ENCODE measurements around the gene RPL28.

RPL28 gene

DNA sequence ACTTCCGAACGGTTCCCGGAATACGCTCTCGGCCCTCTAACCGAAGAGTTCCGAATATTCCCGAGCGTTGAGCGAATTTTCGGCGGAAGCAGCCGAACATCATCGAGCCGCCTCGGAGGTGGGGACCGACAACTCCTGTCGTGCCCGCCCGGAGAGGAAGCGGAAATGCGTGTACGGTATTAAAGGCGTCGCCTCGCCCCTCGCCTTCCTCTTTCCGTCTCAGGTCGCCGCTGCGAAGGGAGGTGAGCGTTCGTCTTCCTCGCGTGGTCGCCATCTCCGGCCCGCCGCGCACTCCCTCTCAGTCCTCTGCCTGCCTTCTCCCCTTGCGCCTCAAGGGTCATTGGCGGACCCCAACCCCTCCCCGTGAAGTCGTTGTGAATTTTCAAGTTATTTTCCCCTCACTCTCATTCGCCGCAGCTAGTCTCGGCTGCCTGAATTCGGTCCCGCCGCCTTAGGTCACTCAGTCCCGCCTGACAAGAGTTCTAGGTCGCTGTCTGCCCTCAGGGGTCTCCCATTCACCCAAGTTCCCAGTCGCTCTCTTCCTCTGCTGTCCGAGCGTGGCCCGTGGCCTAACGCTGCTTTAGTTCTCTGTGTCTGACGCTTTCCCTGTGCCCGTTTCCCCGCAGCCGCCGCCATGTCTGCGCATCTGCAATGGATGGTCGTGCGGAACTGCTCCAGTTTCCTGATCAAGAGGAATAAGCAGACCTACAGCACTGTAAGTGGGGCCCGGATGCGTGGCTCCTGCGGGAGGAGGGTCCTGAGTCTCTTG, at the start of gene RPL28:
Gene RPL28, plus strand, starts transcription at position 209 of the 769 bp plus-strand sequence. Its CDS starts 426 bp downstream, at position 635.
- peak; percentile 99 for DNase-seq (ENCODE audit: low spot score)

DNA sequence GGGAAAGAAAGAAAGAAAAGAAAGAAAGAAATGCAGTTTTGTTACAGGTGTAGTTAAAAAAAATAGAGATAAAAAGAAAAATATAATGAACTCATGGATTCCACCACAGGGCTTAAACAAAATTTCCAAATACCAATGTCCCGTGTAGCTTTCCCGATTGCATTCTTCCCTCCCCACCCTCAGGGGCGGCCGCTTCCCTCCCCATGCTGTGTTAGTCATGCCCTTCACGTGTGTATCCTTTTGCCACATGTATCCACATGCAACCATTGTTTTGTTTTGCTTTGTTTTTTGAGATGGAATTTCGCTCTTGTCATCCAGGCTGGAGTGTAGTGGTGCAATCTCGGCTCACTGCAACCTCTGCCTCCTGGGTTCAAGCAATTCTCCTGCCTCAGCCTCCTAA, 49.6 kb upstream of the RPL28 start:
- no peak for DNase-seq (ENCODE audit: low spot score)

DNA sequence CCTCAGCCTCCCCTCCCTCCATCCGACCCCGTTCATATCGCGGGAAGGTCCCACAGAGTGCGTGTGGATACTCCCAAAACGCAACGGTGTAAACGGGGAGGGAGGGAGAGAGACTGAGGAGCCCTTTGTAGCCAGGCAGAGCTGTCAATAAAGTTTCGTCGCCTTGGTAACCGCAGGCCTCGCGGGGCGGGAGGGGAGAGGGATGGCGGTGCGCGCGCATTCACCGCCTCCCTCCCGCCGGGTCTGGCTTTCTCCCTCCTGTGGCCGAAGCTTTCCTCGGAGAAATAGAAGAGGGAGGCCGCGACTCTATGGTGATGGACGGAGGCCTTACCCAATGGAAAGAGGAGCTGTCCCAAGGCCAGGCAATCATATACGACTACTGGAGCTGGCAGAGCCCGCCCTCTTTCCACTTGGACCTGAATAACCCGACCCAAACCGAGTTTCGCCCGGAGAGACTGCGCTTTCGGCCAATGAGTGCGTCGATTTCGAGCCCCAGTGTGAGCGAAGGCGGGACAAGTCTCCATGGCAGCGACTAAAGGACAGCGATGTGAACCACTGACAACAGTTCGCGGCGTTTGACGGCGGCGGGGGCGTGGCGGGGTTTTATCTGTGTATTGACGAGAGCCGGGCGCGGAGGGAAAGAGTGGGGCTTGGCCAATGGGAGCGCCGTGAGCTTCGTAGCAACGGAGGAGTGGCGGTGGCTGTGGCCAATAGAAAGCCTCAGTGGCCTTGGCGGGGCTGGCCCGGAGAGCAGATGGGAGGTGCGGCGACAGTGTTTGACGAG, 46.4 kb upstream of the RPL28 start, which contains the start of gene KMT5C:
Gene KMT5C, plus strand, starts transcription at position 772 of the 784 bp plus-strand sequence. CDS start 2,061 bp downstream, outside the sequence.
- DNase-seq (ENCODE audit: low spot score), result peak; percentile 100

DNA sequence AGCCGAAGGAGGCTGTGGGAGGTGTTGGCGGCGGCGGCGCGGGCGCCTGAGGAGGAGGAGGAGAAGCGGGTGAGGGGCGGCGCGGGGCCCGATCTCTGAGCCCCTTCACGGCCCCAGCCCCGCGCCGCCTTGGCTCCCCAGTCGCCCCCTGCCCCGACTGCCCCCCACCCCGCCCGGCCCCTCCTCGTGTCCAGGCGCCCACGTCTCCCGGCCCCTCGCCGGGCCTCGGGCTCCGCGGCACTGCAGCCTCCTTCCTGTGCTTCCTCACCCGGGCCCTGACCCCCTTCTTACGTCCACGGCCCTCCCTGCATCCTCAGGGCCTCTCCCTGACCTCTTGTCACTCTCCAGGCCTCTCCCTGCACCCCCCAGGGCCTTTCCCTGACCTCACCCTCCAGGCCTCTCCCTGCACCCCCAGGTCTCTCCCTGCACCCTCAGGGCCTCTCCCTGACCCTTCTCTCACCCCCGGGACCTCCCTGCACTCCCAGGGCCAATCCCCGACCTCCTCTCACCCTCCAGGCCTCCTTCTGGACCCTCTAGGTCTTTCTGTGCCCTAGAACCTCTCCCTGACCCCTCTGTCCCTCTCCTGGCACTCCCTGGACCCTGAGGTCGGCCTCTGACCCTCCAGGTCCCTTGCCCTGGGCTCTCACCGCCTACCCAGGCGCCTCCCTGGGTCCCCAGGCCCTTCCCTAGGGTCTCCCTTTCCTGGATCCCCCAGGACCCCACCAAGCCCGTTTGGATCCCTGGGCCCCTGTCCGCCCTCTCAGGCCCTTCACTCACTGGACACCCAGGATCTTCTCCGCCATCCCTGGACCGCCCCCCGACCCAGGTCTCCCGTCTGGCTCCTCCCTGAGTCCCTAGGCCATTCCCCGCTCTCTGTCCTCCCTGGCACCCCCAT, 45.6 kb upstream of the RPL28 start:
- DNase-seq (ENCODE audit: low spot score), result peak; percentile 15

DNA sequence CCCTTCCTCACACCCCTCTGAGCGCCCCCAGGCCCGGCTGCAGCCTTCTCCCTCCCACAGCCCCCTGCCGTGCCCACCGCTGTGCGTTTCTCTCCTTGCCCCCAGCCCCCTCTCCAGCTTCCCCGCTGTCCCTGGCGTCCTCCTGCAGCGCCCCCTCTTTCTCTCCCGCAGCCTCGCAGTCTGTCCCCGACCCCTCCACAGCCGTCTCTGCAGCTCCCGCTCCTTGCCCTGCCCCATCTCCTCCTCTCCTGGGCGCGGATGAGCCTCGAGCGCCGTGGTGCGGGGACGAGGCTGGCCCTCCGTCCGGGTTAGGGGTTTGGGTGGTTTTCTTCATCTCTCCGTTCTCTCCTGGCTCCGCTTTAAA, 45.0 kb upstream of the RPL28 start:
- peak; percentile 21 for DNase-seq (ENCODE audit: low spot score)

DNA sequence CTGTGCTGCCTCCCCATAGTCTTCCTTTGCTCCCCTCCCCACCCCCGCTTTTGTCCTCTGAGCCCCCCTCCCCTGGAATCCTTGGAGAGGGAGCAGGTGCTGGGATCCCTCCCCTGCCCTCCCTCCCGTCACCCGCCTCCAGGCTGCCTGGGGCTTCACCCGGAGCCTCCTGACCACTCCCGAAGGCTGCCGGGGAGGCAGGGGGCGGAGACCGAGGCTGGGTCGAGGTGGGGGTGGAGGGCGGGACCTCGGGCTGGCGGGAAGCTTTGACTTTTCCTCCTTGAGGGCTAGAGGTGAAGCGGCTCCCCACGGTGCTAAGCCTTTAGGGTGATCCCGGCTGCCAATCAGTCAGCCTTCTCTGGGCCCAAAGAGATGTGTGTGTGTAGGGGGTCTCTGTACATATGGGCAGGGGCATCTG, 44.6 kb upstream of the RPL28 start:
- DNase-seq (ENCODE audit: low spot score), result peak; percentile 71

DNA sequence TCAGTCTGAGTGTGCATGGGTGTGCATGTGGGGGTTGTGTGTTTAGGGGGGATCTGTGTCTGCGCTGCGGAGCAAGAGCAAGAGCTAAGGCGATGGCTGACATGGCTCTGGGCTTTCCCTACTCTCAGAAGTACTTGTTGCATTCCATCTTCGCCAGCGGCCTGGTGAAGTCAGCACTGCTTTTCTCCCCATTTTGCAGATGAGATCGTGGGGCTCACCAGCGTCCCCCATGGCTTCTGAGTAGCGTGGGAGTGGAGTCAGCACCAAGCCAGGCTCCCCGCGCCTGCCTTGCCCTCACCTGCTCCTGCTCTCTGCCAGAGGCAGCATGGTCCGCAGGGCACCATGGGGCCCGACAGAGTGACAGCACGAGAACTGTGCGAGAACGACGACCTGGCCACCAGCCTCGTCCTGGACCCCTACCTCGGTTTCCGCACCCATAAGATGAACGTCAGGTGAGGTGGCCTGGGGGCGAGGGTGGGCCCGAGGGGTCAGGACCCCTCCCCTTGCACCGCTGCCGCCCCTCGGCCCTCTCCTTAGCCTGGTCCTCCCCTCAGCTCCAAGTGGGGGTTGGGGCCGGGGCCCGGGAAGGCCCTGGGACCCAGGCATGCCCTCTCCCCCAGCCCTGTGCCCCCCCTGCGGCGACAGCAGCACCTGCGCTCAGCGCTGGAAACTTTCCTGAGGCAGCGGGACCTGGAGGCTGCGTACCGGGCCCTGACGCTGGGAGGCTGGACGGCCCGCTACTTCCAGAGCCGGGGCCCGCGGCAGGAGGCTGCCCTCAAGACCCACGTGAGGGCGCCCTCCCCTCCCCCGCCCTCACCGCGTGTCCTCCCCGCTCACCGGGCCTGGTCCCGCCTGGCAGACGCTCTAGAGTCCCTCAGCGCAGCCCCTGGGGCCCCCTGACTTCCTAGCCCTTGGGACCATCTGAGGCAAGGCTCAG, 43.9 kb upstream of the RPL28 start:
- DNase-seq (ENCODE audit: low spot score), result no peak

DNA sequence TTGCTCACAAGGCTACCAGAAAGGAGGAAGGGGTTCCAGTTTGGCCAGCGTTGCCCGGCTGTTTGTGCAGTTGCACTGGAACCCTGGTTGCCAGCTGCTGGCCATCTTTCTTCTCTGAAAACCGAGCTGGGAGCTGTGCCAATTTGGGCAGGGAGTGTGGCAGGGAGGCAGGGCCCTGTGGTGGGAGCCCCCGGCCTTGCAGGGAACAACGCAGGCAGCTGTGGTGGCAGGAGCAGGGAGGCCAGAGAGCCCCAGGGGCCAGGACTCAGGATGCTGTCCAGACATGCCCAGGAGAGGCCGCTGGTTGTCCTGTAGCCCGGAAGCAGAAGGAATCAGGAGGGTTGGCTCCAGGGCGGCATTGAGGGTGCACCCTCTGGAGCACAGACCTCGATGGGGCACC, 41.3 kb upstream of the RPL28 start:
- DNase-seq (ENCODE audit: low spot score), result peak; percentile 26

DNA sequence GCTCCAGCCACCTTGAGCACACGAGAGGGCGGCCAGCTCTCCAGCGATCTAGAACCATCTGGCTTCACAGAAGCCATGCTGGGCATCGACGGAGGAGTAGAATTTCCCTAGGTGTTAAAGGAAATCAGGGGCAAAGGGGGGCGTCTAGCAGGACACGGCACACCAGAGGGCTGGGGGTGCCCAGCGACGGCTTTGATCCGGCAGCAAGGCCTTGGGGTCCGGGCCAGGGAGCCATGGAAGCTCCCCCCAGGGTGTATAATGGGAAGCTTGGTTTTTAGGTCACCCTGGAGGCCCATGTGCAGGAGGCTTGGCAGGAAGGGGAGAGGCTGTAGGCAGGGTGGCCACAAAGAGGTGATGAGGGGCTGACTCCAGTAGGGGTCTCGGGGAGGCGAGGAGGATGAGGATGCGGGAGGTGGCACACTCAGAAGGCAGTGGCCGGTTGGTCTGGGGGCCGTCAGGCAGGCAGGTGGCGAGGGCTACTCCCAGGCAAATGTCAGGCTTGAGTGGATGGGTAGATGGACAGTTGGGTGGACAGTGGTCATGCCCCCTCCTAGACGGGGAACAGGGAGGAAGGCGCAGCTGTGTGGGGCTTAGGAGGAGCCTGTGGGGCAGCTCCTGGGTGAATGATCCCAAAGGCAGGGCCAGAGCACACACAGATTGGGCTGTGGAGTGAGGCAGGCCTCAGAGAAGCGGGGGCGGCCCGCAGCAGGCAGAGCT, 40.5 kb upstream of the RPL28 start:
- DNase-seq (ENCODE audit: low spot score), result no peak

DNA sequence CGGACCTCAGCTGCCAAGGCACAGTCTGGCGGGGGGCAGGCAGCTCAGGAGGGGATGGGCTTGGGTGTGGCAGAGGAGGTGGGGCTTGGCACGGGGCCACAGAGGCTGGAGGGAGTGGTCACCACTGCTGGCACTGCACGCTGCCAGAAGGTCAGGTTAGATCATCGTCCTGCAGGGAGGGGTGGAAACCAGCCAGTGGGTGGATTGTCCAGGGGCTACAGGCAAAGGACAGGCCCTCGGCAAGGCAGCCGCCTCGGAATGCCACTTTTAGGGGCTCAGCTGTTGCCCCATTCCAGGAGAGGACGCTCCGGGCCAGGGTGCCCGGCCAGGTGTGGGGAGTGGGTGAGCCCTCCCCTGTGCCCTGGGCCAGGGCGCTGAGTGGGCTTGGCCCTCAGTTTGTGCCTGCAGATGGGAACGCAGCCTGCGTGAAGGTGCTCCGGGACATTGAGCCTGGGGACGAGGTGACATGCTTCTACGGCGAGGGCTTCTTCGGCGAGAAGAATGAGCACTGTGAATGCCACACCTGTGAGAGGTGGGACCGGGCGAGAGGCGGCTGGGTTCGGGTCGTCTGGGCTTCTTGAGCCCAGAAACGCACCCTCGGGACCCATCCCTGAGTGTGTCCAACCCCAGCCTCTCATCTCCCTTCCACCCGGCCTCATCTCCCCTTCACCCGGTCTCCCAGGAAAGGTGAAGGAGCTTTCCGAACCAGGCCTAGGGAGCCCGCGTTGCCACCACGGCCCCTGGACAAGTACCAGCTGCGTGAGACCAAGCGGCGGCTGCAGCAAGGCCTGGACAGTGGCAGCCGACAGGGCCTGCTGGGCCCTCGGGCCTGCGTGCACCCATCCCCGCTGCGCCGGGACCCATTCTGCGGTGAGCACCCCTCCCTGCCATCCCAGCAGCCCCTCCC, 39.7 kb upstream of the RPL28 start:
- peak; percentile 70 for DNase-seq (ENCODE audit: low spot score)

DNA sequence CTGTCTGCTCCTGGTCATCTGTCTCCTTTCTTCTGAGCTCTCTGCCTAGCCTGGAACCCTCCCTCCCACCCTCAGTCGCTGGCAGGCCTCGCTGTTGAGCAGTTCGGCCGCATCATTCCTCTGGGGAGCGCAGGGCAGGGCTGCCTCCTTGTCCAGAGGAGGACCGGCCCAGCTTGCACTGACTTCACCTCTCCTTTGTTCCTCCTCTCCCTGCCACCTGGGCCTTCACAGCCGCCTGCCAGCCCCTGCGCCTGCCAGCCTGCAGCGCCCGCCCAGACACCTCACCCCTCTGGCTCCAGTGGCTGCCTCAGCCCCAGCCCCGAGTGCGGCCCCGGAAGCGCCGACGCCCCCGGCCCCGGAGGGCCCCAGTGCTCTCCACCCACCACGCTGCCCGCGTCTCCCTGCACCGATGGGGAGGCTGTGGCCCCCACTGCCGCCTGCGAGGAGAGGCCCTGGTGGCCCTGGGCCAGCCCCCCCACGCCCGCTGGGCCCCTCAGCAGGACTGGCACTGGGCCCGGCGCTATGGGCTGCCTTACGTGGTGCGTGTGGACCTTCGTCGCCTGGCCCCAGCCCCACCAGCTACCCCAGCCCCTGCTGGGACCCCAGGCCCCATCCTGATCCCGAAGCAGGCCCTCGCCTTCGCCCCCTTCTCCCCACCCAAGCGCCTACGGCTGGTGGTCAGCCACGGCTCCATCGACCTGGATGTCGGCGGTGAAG, 38.8 kb upstream of the RPL28 start:
- no peak for DNase-seq (ENCODE audit: low spot score)

DNA sequence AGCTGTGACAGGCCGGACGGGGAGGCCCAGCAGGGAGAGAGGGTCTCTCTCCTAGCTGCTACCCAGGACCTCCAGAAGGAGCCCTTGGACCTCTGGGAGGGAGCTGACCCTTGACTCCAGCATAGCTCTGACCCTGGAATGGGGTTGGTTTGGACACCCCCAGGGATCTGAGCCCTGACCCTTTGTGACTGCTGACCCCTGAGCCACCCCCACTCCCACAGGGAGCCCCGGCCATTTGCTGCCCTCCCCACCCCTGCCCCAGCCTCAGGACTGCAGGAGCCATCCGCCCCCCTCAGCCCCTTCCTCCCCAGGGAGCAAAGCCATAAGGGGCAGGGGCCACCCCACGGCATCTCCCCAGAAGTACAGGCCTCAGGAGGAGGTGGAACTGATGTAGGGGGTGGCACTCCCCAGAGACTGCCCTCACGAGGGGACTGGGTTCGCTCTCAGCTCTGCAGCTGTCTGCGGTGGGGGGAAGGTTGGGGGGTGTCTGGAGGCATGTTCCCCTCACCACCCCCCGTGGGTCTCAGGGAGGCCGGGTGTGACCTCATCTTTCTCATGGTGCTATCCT, 38.2 kb upstream of the RPL28 start:
- DNase-seq (ENCODE audit: low spot score), result no peak

DNA sequence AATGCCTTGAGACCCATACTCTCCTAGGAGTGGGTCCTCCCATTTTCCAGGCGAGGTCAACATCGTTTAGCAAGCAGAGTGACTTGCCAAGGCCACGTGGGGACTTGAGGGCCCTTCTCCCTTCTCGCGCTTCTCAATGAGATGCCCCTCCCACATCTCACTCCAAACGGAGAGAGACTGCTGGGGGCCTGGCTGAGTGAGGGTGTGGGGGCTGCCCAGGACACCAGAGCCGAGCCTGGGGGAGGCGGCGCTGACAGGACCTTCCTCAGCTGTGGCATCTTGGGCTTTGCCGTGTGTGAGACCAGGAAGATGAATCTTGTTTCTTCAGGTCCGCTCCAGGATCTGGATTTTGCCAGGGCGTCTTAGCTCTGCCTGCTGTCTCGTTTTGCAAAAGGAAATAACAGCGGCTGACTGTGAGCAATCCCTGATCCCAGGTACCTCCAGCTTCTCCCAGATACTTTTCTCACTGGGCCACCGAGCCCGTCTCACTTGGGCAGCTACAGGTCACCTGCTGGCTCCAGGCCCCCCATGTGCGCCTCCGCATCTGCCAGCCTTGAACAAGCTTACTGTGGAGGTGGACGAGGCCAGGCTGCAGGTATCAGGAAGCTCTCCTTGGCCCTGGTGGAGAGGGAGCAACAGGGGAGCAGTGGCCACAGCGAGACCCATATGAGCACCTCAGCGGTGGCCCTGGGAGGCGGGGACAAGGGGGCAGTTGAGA, 37.3 kb upstream of the RPL28 start:
- DNase-seq (ENCODE audit: low spot score), result no peak

DNA sequence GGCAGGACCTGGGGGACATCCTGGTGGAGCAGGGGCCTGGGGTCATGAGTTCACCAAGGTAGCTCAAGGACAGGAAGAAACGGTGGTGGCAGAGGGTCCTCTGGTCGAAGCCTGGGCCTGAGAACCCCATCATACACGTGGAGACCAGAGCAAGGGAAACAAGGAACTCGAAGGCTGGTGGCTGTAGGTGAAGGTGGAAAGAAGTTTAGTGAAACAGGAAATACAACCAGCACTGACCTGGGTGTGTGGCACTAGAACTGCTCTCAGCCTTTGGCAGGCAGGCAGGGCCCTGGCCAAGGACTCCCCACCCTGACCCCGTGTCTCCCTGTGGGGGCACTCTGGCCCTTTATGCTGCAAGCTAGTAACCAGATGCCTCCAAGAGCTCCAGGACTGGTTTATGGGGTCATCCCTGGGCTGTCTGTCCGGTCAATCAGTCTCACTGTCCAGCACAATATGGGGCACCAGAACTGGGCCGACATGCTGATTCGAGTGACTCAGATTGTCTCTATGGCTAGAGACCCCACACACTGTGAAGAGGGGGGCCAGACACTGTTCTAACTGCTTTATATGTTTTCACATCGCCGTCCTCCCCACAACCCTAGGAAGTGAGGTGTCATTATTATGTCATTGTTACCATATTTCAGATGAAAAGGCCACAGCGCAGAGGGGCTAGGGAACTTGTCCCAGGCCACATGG, 35.0 kb upstream of the RPL28 start:
- no peak for DNase-seq (ENCODE audit: low spot score)

DNA sequence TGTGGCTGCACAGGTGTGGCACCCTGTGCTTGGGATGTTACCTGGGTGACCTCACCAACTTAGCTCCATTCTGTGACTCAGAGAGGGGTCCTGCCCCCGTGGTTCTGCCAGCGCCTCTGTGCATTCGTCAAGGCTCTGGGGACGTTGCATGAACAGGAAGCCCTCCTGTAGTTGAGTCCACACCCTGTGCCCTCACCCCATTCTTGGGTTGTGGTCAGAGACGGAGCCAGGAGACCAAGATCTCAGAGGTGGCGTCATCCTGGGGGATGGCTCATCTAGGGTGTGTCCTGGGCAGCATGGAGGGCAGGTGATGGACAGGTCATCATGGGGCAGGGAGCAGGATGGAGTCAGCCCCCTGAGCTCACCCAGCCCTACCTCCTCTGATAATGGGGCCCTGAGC, 33.7 kb upstream of the RPL28 start:
- no peak for DNase-seq (ENCODE audit: low spot score)

DNA sequence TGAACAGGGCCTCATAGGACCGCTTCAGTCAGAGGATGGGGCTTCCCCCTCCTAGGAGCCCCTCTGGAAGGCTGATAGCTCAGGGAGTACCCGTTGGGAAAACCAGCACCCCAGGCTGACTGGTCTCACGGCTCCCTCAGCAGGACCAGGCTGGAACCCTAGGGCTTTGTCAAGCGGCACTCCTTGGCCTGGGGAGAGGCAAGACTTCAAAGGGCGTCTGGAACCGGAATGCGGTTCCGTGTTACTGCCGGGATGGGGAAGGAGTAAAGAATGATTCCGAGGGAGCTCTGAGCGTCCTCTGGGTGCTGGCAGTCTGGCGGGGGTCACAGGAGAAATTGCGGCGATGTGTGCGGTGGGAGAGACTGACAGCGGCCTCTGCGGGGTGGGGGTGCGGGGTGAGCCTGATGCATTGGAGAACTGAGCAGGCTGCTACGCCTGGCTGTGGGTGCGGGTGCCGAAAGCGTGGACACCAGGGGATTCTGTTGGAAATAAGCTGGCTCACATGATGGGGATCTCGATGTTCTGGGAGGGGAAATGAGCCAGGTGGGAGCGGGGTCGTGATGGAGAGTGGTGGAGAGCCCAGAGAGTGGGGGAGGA, 33.1 kb upstream of the RPL28 start:
- no peak for DNase-seq (ENCODE audit: low spot score)

DNA sequence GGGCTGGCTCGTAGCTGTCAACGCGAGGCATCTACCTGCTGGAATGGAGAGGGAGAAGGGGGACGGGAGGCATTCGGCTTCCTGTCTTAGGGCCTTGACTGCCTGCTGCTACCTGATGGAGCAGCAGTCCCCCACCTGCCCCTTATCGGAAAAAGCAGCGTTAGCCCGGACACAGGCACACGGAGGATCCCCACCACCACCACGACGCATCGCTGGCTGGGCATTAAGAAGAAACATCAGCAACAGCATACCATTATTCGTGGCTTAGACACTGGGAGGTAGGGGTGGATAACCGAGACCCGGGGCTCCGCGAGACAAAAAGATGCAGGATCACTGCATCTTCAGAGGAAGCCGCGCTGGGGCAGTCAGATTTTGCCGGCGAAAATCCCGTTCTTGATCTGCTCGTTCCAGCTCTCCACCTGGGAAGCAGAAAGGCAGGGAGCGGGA, 32.4 kb upstream of the RPL28 start:
- DNase-seq (ENCODE audit: low spot score), result no peak
